Lower leg skin (tissue), 4 donors: ENCODE measurements around the gene ZNF490. TPM values are rescaled to one million over a fixed set of nuclear protein-coding genes. Genes with fewer than 3 reads are reported as not detected.

Experiments
- DNase-seq, 2 donors: peaks; one replicate each; pipeline ENCODE4 v3.0.0-alpha.2; 2019; ENCODE audit warnings: low spot score in 2 of 2
- H3K4me3 ChIP-seq: fragments of 200-600 bp; sonication (generic); 2 replicates; pipeline ENCODE4 v1.5.1; 2017; ENCODE audit warnings: mild to moderate bottlenecking, low read depth; ENCODE audit not compliant: poor library complexity, severe bottlenecking
- CTCF ChIP-seq, 3 donors: fragments of 450-650 bp; IDR thresholded peaks; one replicate each; pipeline ENCODE4 v1.5.1; 2016; ENCODE audit warnings: antibody characterized with exemption in 3 of 3, mild to moderate bottlenecking in 3 of 3, moderate library complexity in 2 of 3
- POLR2A ChIP-seq, 2 donors: fragments of 450-650 bp; IDR thresholded peaks; one replicate each; pipeline ENCODE4 v1.6.1; 2016 to 2017; ENCODE audit warnings: antibody characterized with exemption in 2 of 2, mild to moderate bottlenecking in 1 of 2, moderate library complexity in 1 of 2
- WGBS, 2 donors: methylation state at CpG; one replicate each; pipeline ENCODE4 v1.1.5; 2018; 5-methylcytosine and 5-hydroxymethylcytosine counted together
- intact Hi-C: fragments of 100-400 bp; cut with DNase I; formaldehyde crosslinking; loops from one replicate; pipeline ENCODE4 v1.15.0; 2023; ENCODE audit warnings: low total_unique reads
- total RNA-seq, 4 donors: library from RNA; depleted of rRNA; stranded (reverse); fragments of >200 nt; gene quantifications; one replicate each; pipeline ENCODE4 v1.1.0, GENCODE V29; 2016

The ZNF490 gene
- total RNA-seq, 4 donors from 2014 or later, result 5.0 to 7.3 (median 6.7) TPM

- no peak overlapping the region for H3K4me3 ChIP-seq
- intact Hi-C loops, result no loop called here
- WGBS, 2 donors, result 87 to 91% methylated on average over 26 of the region's 26 CpGs
- DNase-seq, result no peak
- TF ChIP-seq POLR2A (IDR thresholded peaks at IDR 0.05), result no peak
- no peak for TF ChIP-seq CTCF (IDR thresholded peaks at IDR 0.05)
Measured at GRCh38 chr19:12642506-12642905, 31.9 kb upstream of the ZNF490 start.

GRCh38 chr19:12641456-12641855, 30.8 kb upstream of the ZNF490 start:
- H3K4me3 ChIP-seq, result no peak overlapping the region
- TF ChIP-seq POLR2A (IDR thresholded peaks at IDR 0.05), result no peak
- no peak for TF ChIP-seq CTCF (IDR thresholded peaks at IDR 0.05)
- intact Hi-C loops, result no loop called here
- DNase-seq, result no peak
- 75 to 76% methylated on average over 13 of the region's 13 CpGs for WGBS, 2 donors

GRCh38 chr19:12639901-12640613, 29.4 kb upstream of the ZNF490 start:
- H3K4me3 ChIP-seq, result no peak overlapping the region
- intact Hi-C loops, result no loop called here
- WGBS, 2 donors, result 11 to 16% methylated on average over 22 to 25 of the region's 39 CpGs
- TF ChIP-seq CTCF (IDR thresholded peaks at IDR 0.05) (peak in 1 of 3 donors; percentile 15), POLR2A (IDR thresholded peaks at IDR 0.05) (no peak)
- DNase-seq, result peak; percentile 69 to 95

GRCh38 chr19:12638611-12639182, 28.1 kb upstream of the ZNF490 start:
- 94 to 96% methylated on average over 22 of the region's 22 CpGs for WGBS, 2 donors
- no peak for DNase-seq
- intact Hi-C loops, result no loop called here
- TF ChIP-seq POLR2A (IDR thresholded peaks at IDR 0.05) (no peak), CTCF (IDR thresholded peaks at IDR 0.05) (no peak)
- no peak overlapping the region for H3K4me3 ChIP-seq

- no peak for DNase-seq
- intact Hi-C loops, result no loop called here
- TF ChIP-seq POLR2A (IDR thresholded peaks at IDR 0.05) (no peak), CTCF (IDR thresholded peaks at IDR 0.05) (no peak)
- no peak overlapping the region for H3K4me3 ChIP-seq
- 75 to 80% methylated on average over 13 of the region's 13 CpGs for WGBS, 2 donors
Measured at GRCh38 chr19:12636631-12637030, 26.0 kb upstream of the ZNF490 start.
